HepG2 (cell line): ENCODE results near the gene RPUSD2. TPM values are rescaled to one million over a fixed set of nuclear protein-coding genes. Genes with fewer than 3 reads are reported as not detected.
A peak's percentile ranks its signal among the peaks of the same experiment; 100 is the strongest.

Experiments used
- ARHGAP35 ChIP-seq: sonication (generic); formaldehyde crosslinking; IDR thresholded peaks from 2 replicates; pipeline ENCODE4 v1.9.0; 2022; ENCODE audit warnings: mild to moderate bottlenecking, inconsistent platforms, moderate library complexity, missing genetic modification reagents, borderline replicate concordance
- FOXK1 ChIP-seq: sonication (generic); formaldehyde crosslinking; IDR thresholded peaks from 2 replicates; pipeline ENCODE4 v1.4.0; 2020; ENCODE audit warnings: low read depth, missing genetic modification reagents, borderline replicate concordance
- GATAD2A ChIP-seq: IDR thresholded peaks from 2 replicates; pipeline ENCODE4 v1.6.1; 2016
- HOXA3 ChIP-seq: sonication (generic); formaldehyde crosslinking; IDR thresholded peaks from 2 replicates; pipeline ENCODE4 v1.5.0; 2020; ENCODE audit warnings: missing genetic modification reagents
- MTERF4 ChIP-seq: sonication (generic); formaldehyde crosslinking; IDR thresholded peaks from 2 replicates; pipeline ENCODE4 v1.8.0; 2023; ENCODE audit warnings: mild to moderate bottlenecking, missing genetic modification reagents
- MXD1 ChIP-seq: sonication (generic); formaldehyde crosslinking; IDR thresholded peaks from 2 replicates; pipeline ENCODE4 v1.4.0; 2020; ENCODE audit warnings: mild to moderate bottlenecking, missing genetic modification reagents
- NFKB2 ChIP-seq: sonication (generic); formaldehyde crosslinking; IDR thresholded peaks from 2 replicates; pipeline ENCODE4 v1.4.0; 2020; ENCODE audit warnings: missing genetic modification reagents, borderline replicate concordance
- SNAPC2 ChIP-seq: sonication (generic); formaldehyde crosslinking; IDR thresholded peaks from 2 replicates; pipeline ENCODE4 v1.8.1; 2022; ENCODE audit warnings: mild to moderate bottlenecking, missing genetic modification reagents
- SRSF1 ChIP-seq: fragments of 200-400 bp; formaldehyde crosslinking; optimal IDR thresholded peaks from 2 replicates; pipeline ENCODE3; 2017; ENCODE audit warnings: mild to moderate bottlenecking, low read depth, low read length, moderate library complexity
- TAF1 ChIP-seq: sonication (generic); formaldehyde crosslinking; IDR thresholded peaks from 2 replicates; pipeline ENCODE4 v1.4.0; 2020; ENCODE audit warnings: missing genetic modification reagents
- TARDBP ChIP-seq: sonication (generic); formaldehyde crosslinking; IDR thresholded peaks from 2 replicates; pipeline ENCODE4 v1.8.0; 2022; ENCODE audit warnings: mild to moderate bottlenecking, missing genetic modification reagents
- ZBTB4 ChIP-seq: sonication (generic); formaldehyde crosslinking; IDR thresholded peaks from 2 replicates; pipeline ENCODE4 v1.4.0; 2020; ENCODE audit warnings: missing genetic modification reagents, mild to moderate bottlenecking, borderline replicate concordance
- ZNF605 ChIP-seq: sonication (generic); formaldehyde crosslinking; IDR thresholded peaks from 2 replicates; pipeline ENCODE4 v1.8.0; 2022; ENCODE audit warnings: mild to moderate bottlenecking, missing genetic modification reagents
- ZNF703 ChIP-seq: sonication (generic); formaldehyde crosslinking; IDR thresholded peaks from 2 replicates; pipeline ENCODE4 v1.5.1; 2020; ENCODE audit warnings: missing genetic modification reagents, mild to moderate bottlenecking, moderate library complexity, borderline replicate concordance
- ZNF713 ChIP-seq: sonication (generic); formaldehyde crosslinking; IDR thresholded peaks from 2 replicates; pipeline ENCODE4 v1.4.0; 2020; ENCODE audit warnings: mild to moderate bottlenecking, missing genetic modification reagents
- ZNF792 ChIP-seq: IDR thresholded peaks from 2 replicates; pipeline ENCODE4 v1.6.1; 2016
- polyA plus RNA-seq, 8 experiments: library from polyadenylated mRNA; depleted of rRNA in 3 of 8; stranded (reverse) in 7 of 8; unstranded in 1 of 8; fragments of >200 nt; fragmentation: Illumina TruSeq in 4 of 8; extraction: Trizol in 4 of 8; gene quantifications; 2 replicates each; pipeline versions ENCODE4 v1.2.1 to v1.2.3, GENCODE V29; 2011 to 2016; ENCODE audit warnings: low read depth in 4 of 8, missing spikeins in 1 of 8, mixed read lengths in 1 of 8; ENCODE audit not compliant: insufficient read depth in 1 of 8
- total RNA-seq, 5 experiments: library from RNA; depleted of rRNA; stranded (reverse); fragments of >200 nt; fragmentation: Illumina TruSeq; extraction: Trizol; gene quantifications; 2 replicates each; pipeline ENCODE4 v1.2.3, GENCODE V29; 2016; ENCODE audit warnings: low read depth in 1 of 5
- TF ChIP-seq, protein P1 (sequence below): sonication (generic); formaldehyde crosslinking; IDR thresholded peaks from 2 replicates; pipeline ENCODE4 v1.4.0; 2020; ENCODE audit warnings: missing genetic modification reagents

RPUSD2 gene
- total and polyA plus RNA-seq, 2 of the 13 experiments (the other 11 are each of a cell fraction or from before 2014, with no cell fraction given): 8.6 to 14.5 TPM

GRCh38 chr15:40569129-40569953 lies at the start of gene RPUSD2 (continued):
- TF ChIP-seq, protein P1, sequence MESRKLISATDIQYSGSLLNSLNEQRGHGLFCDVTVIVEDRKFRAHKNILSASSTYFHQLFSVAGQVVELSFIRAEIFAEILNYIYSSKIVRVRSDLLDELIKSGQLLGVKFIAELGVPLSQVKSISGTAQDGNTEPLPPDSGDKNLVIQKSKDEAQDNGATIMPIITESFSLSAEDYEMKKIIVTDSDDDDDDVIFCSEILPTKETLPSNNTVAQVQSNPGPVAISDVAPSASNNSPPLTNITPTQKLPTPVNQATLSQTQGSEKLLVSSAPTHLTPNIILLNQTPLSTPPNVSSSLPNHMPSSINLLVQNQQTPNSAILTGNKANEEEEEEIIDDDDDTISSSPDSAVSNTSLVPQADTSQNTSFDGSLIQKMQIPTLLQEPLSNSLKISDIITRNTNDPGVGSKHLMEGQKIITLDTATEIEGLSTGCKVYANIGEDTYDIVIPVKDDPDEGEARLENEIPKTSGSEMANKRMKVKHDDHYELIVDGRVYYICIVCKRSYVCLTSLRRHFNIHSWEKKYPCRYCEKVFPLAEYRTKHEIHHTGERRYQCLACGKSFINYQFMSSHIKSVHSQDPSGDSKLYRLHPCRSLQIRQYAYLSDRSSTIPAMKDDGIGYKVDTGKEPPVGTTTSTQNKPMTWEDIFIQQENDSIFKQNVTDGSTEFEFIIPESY: no peak
- TF ChIP-seq MTERF4 (CRISPR knock-in tag) (peak; percentile 62; the same call in 1 of the 2 replicates), FOXK1 (CRISPR knock-in tag) (peak; percentile 85; the same call in 1 of the 2 replicates), HOXA3 (CRISPR knock-in tag) (peak; percentile 90), ZBTB4 (CRISPR knock-in tag) (0 out of 2 replicates have a peak, but pooled peaks have one; percentile 59), SRSF1 (no peak), TARDBP (CRISPR knock-in tag) (peak; percentile 78), MXD1 (peak; percentile 77; the same call in 1 of the 2 replicates), ZNF713 (CRISPR knock-in tag) (0 out of 2 replicates have a peak, but pooled peaks have one; percentile 49), SNAPC2 (peak; percentile 51; the same call in 1 of the 2 replicates), ZNF605 (CRISPR knock-in tag) (peak; percentile 70; the same call in 1 of the 2 replicates), NFKB2 (0 out of 2 replicates have a peak, but pooled peaks have one; percentile 20), TAF1 (CRISPR knock-in tag) (peak; percentile 77), ZNF792 (CRISPR knock-in tag) (peak; percentile 65; the same call in 1 of the 2 replicates), ARHGAP35 (CRISPR knock-in tag) (0 out of 2 replicates have a peak, but pooled peaks have one; percentile 62), ZNF703 (CRISPR knock-in tag) (no peak), GATAD2A (peak; percentile 55)
